Activated CD8-positive, alpha-beta T cell treated with anti-CD3 and anti-CD28 coated beads, Interleukin-2, amount 10 ng/mL, durations not matched to agents 7 days and 5 days (primary cell): ENCODE data around the gene MEPCE. TPM values are rescaled to one million over a fixed set of nuclear protein-coding genes. Genes with fewer than 3 reads are reported as not detected.

ENCODE experiments used
- ATAC-seq: fragments of 150-1000 bp; cut with Tn5 transposase; one replicate; pipeline ENCODE4 v1.10.0; 2021; ENCODE audit warnings: moderate library complexity
- CTCF ChIA-PET: fragments of 350-600 bp; sonication (Branson Sonifier 250); formaldehyde crosslinking; loops from one replicate; lab custom pipeline; 2021; ENCODE audit warnings: antibody characterized with exemption; lab: Charles Lee
- POLR2A ChIA-PET: fragments of 350-600 bp; sonication (Branson Sonifier 250); formaldehyde crosslinking; loops from one replicate; lab custom pipeline; 2021; ENCODE audit warnings: antibody characterized with exemption; lab: Charles Lee
- DNase-seq: peaks from one replicate; pipeline ENCODE4 v3.0.0-alpha.2; 2020
- H3K27ac Mint-ChIP-seq: one replicate; pipeline ENCODE4 v1.8.0; 2021; ENCODE audit warnings: mild to moderate bottlenecking, mixed read lengths
- H3K27me3 Mint-ChIP-seq: one replicate; pipeline ENCODE4 v1.8.0; 2021; ENCODE audit warnings: low read depth, mixed read lengths
- H3K36me3 Mint-ChIP-seq: one replicate; pipeline ENCODE4 v1.8.0; 2021; ENCODE audit warnings: low read depth, mixed read lengths
- H3K4me1 Mint-ChIP-seq: one replicate; pipeline ENCODE4 v1.8.0; 2021; ENCODE audit warnings: low read depth, mixed read lengths
- H3K4me3 Mint-ChIP-seq: one replicate; pipeline ENCODE4 v1.8.0; 2021; ENCODE audit warnings: mild to moderate bottlenecking, mixed read lengths
- H3K9me3 Mint-ChIP-seq: one replicate; pipeline ENCODE4 v1.8.0; 2022; ENCODE audit warnings: mixed read lengths; ENCODE audit not compliant: insufficient read depth
- total RNA-seq, 2 experiments: library from RNA; stranded (reverse); gene quantifications; one replicate each; pipeline ENCODE4 v1.2.3, GENCODE V29; 2021

The MEPCE gene
- total RNA-seq, 2 experiments from 2014 or later = 40.4 to 45.4 TPM

DNA sequence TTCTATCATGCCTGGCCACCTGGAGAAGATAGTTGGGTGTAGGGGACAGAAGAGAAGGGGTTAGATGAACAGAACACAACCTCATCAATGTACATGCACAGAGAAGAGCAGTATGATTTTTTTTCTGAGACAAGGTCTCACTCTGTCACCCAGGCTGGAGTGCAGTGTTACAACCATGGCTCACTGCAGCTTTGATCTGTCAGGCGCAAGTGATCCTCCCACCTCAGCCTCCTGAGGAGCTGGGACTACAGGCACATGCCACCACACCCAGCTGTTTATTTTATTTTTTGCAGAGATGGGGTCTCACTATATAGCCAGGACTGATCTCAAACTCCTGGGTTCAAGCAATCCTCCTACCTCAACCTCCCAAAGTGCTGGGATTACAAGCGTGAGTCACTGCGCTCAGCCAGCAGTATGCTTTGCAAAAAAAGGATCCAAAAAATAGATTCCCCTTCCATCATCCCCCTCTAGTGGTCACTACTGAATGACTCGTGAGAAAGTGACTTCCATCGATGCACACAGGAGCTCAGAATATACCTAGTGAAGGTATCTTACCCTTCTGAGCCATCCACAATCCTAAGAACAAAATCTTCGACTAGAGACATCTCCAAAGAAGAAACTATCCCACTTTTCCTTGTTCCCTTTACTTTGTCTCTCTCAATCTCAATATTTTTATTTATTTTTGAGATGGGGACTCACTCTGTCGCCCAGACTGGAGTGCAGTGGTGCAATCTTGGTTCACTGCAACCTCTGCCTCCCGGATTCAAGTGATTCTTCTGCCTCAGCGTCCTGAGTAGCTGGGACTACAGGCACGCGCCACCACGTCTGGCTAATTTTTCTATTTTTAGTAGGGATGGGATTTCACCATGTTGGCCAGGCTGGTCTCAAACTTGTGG, 22.1 kb upstream of the MEPCE start:
- Mint-ChIP-seq H3K4me1 (peaks cover 5% of the 10 kb centered on the region), H3K36me3 (no peaks in the 10 kb centered on the region), H3K4me3 (no peak overlapping the region), H3K27me3 (peaks cover 12% of the 10 kb centered on the region), H3K27ac (no peak overlapping the region), H3K9me3 (no peaks in the 10 kb centered on the region)
- ChIA-PET POLR2A (interaction anchor here (0.9 to 1.3 kb wide), 3 partner anchors 21 to 222 kb away, joined by 3 to 5 read pairs (median 3); partner anchors contain the start of gene ZCWPW1), CTCF (interaction anchor here (0.6 to 4.0 kb wide), 33 partner anchors 8 to 318 kb away, joined by 3 to 34 read pairs (median 5); partner anchors contain the start of genes LAMTOR4, MEPCE, MOSPD3 and PILRA)
- DNase-seq = peak; percentile 66
- ATAC-seq = peak; percentile 92

DNA sequence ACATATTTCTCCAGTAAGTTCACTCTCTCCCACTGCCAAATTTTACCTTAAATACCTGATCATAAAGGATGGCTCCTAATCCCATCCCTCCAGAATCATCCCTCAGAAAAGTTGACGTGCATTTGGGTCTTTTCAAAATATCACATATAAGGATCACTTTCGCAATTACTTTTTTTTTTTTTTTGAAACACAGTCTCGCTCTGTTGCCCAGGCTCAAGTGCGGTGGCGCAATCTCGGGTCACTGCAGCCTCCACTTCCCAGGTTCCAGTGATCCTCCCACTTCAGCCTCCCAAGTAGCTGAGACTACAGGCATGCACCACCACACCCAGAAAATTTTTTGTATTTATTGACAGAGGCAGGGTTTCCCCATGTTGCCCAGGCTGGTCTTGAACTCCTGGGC, 18.5 kb upstream of the MEPCE start:
- CTCF ChIA-PET = interaction anchor here (1.3 to 1.4 kb wide), 2 partner anchors 14 to 24 kb away, joined by 3 to 4 read pairs; no protein-coding TSS in a partner anchor
- peaks cover 17% of the 10 kb centered on the region for H3K4me1 Mint-ChIP-seq
- no peak for DNase-seq
- POLR2A ChIA-PET = no interaction called here
- H3K4me3 Mint-ChIP-seq = no peak overlapping the region
- ATAC-seq = no peak
- no peak overlapping the region for H3K27ac Mint-ChIP-seq
- peaks cover 6% of the 10 kb centered on the region for H3K27me3 Mint-ChIP-seq
- no peaks in the 10 kb centered on the region for H3K36me3 Mint-ChIP-seq
- no peaks in the 10 kb centered on the region for H3K9me3 Mint-ChIP-seq

DNA sequence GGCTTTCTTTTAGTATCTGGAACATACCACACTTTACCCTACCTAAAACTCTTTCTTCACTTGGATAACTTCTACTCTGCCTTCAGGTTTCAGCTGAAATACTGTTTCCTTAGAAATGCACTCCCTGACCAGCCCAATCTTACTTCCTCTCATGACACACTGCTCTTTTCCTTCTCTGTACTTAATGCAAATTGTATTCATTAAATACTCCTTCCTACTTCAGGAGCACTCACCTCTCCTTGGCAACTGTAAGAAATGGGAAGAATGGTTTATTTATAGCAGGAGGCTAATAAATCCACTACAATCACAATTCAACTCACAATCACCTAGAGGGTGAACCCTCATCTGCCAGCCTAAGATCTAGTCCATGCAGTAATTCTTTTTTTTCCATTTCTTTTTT, 16.3 kb upstream of the MEPCE start:
- Mint-ChIP-seq H3K4me1 (peaks cover 14% of the 10 kb centered on the region), H3K27ac (no peak overlapping the region), H3K4me3 (no peak overlapping the region), H3K27me3 (peaks cover 4% of the 10 kb centered on the region), H3K36me3 (no peaks in the 10 kb centered on the region), H3K9me3 (no peaks in the 10 kb centered on the region)
- ChIA-PET CTCF (interaction anchor here (1.5 kb wide), 2 partner anchors 9 to 281 kb away, joined by 4 to 5 read pairs; no protein-coding TSS in a partner anchor), POLR2A (no interaction called here)
- ATAC-seq (peak; percentile 39), DNase-seq (no peak)

DNA sequence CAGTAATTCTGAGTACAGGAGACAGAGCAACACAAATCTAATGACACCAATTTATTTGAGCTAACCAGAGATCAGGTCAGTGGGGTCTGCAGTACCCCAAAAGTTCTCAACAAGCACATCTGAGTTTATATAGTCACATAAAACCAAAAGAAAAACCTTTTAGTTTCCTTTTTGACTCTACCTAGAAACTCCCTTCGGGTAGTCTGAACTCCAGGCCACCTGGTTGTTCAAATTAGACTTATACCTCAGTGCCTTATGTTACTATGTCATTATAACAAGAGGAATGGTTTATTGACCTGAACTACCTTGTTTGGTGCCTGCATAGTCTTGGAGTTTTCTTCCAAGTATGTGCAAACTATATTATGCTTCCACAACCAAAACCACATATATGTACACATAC, 15.7 kb upstream of the MEPCE start:
- Mint-ChIP-seq H3K27me3 (peaks cover 4% of the 10 kb centered on the region), H3K27ac (no peak overlapping the region), H3K9me3 (no peaks in the 10 kb centered on the region), H3K36me3 (no peaks in the 10 kb centered on the region), H3K4me3 (no peak overlapping the region), H3K4me1 (peaks cover 14% of the 10 kb centered on the region)
- POLR2A ChIA-PET = interaction anchor here (0.7 kb wide), 1 partner anchor 49 kb away, joined by 3 read pairs; no protein-coding TSS in a partner anchor
- ATAC-seq = peak; percentile 36
- DNase-seq = no peak
- CTCF ChIA-PET = interaction anchor here (1.5 to 2.6 kb wide), 3 partner anchors 9 to 281 kb away, joined by 4 to 8 read pairs (median 5); no protein-coding TSS in a partner anchor

DNA sequence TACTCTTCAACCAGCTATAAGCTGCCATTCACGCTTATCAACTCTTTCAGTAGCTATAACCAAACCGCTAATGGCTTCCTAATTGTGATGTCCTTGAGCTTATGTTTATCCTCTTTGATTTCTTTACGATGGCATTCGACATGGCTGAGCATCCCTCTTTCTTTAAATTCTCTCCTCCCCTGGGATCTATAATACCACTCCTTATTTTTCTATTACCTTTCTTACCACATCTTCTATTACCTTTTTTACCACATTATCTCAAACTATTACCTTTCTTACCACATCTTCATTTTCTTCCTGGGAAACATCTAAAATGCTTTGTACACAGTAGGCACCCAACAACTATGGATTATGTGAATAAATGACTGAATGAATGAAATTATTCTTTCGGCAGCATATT, 14.2 kb upstream of the MEPCE start:
- POLR2A ChIA-PET = interaction anchor here (0.9 kb wide), 1 partner anchor 21 kb away, joined by 3 read pairs; no protein-coding TSS in a partner anchor
- ATAC-seq = no peak

DNA sequence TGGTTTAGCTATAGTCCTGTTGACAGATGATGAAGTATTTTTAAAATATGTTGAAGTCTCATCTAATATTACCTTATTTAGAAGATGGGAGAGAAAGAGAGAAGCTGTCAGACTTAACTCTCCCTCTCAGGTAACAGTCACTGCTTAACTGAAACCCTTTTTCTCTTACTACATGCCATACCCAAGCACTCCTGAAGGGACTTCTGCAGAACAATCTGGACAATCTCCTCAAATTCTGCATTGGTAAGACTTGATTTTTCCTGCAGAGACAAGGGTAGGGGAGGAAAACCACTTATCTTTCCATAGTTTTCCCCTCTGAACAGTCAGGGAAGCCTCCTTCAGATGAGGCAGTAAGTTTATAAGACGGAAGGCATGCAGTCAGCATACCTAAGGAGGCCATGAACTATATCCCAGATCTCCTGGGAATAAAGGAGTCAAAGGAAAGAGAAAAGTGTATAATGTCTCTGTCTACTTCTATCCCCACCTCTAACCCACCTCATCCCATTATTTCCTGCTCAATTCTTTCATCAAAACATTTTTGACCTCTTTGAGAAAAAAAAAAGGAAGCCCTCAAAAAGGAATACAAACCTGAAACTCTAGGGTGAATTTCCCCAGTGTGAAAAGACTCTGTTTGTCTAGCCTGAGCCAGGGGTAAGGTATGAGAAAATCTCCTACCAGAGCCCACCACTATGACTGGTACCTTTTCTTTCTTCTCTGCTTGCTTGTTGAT, 10.5 kb upstream of the MEPCE start:
- CTCF ChIA-PET = interaction anchor here (4.1 kb wide), 1 partner anchor 12 kb away, joined by 34 read pairs; no protein-coding TSS in a partner anchor
- no peak for DNase-seq
- Mint-ChIP-seq H3K4me3 (no peak overlapping the region), H3K9me3 (no peaks in the 10 kb centered on the region), H3K36me3 (no peaks in the 10 kb centered on the region), H3K27ac (no peak overlapping the region), H3K27me3 (peaks cover 3% of the 10 kb centered on the region), H3K4me1 (peaks cover 1% of the 10 kb centered on the region)
- POLR2A ChIA-PET = no interaction called here
- no peak for ATAC-seq

More for the DNA sequence above, 14.2 kb upstream of the MEPCE start:
- Mint-ChIP-seq H3K4me1 (peaks cover 14% of the 10 kb centered on the region), H3K27ac (no peak overlapping the region), H3K4me3 (no peak overlapping the region), H3K27me3 (peaks cover 7% of the 10 kb centered on the region), H3K9me3 (no peaks in the 10 kb centered on the region), H3K36me3 (no peaks in the 10 kb centered on the region)
- no peak for DNase-seq
- CTCF ChIA-PET = interaction anchor here (2.6 kb wide), 2 partner anchors 9 to 12 kb away, joined by 8 to 12 read pairs; no protein-coding TSS in a partner anchor

DNA sequence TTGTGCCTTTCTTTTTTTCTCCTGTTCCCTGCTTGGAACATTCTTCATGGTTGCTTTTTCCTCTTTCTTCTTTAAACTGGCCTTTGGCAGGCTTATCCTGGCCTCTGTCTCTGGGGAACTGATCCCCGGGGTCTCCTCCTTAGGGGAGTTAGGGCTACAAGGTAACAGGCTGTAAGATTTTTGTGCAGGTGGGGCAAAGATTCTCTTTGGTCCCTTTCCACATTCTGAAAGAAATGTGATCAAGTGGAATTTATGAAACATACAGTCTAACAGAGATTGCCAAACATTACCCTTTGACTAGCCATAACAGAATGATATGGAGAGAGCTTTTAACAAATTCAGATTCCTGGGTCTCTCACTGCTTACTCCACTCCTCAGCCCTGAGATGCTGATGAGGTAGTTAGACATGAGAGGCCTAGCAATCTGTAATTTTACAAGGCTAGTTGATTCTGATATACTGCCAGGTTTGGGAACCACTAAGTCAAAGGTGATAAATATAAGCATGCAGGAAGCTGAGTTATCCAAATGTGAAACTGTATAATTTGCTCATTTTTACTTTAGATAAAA, 9.9 kb upstream of the MEPCE start:
- Mint-ChIP-seq H3K4me3 (no peak overlapping the region), H3K4me1 (no peaks in the 10 kb centered on the region), H3K9me3 (no peaks in the 10 kb centered on the region), H3K27me3 (peaks cover 3% of the 10 kb centered on the region), H3K27ac (no peak overlapping the region), H3K36me3 (no peaks in the 10 kb centered on the region)
- CTCF ChIA-PET = interaction anchor here (0.6 to 4.1 kb wide), 3 partner anchors 9 to 506 kb away, joined by 3 to 34 read pairs (median 3); partner anchors contain the start of gene ZCWPW1
- DNase-seq = no peak
- POLR2A ChIA-PET = interaction anchor here (1.3 kb wide), 1 partner anchor 9 kb away, joined by 6 read pairs; the partner anchor contains the start of gene ZCWPW1
- ATAC-seq = no peak

DNA sequence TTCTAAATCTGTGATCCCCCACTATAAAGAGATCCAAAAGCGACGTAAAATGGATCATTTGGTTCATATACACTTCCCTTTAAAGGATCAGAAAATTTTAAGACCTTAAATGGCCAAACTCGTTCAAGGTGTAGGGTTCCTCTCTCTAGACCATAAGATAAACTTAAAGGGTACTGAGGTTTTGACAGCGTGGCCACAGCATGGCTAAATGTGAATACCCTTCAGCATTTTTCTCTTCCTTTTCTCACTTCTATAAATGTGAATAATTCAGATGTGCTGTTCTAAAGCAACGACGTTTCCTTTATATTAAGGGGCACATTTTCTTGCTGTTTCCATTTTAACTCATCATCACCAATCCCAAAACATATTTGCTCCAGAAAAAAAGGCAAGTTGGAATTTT, 6.3 kb upstream of the MEPCE start:
- Mint-ChIP-seq H3K4me3 (no peak overlapping the region), H3K9me3 (peaks cover 3% of the 10 kb centered on the region)
- CTCF ChIA-PET = interaction anchor here (0.7 to 4.1 kb wide), 2 partner anchors 9 to 16 kb away, joined by 4 to 34 read pairs; no protein-coding TSS in a partner anchor

DNA sequence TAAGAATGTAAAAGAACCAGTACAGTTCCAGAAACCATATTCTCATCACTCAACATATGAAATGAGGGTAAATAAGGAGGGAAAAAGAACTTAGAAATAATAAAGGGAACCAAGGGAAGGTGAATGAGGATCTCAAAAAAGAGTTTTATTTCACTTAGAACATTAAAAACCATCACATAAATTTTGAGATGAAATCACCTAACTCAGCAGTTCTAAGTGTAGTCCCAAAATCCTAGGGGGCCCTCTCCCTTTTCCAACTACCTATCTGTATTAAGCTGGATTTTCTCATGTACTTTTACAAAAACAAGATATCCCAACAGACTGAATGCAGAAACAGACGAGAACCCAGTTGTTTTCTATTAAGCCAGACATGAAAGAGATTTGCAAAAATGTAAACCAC, 4.3 kb upstream of the MEPCE start:
- Mint-ChIP-seq H3K36me3 (peaks cover 11% of the 10 kb centered on the region), H3K27ac (no peak overlapping the region), H3K4me3 (no peak overlapping the region), H3K9me3 (peaks cover 3% of the 10 kb centered on the region), H3K4me1 (peaks cover 7% of the 10 kb centered on the region), H3K27me3 (peaks cover 6% of the 10 kb centered on the region)
- ChIA-PET CTCF (interaction anchor here (1.7 kb wide), 1 partner anchor 18 kb away, joined by 7 read pairs; no protein-coding TSS in a partner anchor), POLR2A (no interaction called here)
- ATAC-seq = no peak
- DNase-seq = no peak

More for the DNA sequence above, 6.3 kb upstream of the MEPCE start:
- POLR2A ChIA-PET = no interaction called here
- DNase-seq (no peak), ATAC-seq (no peak)
- Mint-ChIP-seq H3K27ac (no peak overlapping the region), H3K36me3 (peaks cover 3% of the 10 kb centered on the region), H3K27me3 (peaks cover 6% of the 10 kb centered on the region), H3K4me1 (peaks cover 7% of the 10 kb centered on the region)

DNA sequence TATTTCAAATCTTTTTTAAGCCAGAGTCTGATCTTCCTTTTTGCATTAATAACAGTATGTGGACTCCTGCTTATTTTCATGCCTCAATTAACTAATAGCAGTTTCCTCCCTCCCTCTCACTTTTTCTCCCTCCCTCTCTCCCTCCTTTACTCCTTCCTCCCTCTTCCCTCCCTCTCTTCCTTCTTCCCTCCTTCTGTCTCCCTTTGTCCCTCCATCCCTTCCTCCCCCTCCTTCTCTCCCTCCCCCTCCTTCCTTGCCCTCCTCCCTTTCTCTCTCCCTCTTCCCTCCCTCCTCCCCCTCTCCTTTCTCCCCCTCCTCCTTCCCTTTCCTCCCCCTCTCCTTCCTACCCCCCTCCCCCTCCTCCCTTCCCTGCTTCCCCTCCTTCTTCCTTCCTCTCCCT, 3.1 kb upstream of the MEPCE start:
- Mint-ChIP-seq H3K9me3 (peaks cover 3% of the 10 kb centered on the region), H3K27me3 (peaks cover 6% of the 10 kb centered on the region), H3K36me3 (peaks cover 21% of the 10 kb centered on the region), H3K4me1 (peaks cover 17% of the 10 kb centered on the region), H3K4me3 (no peak overlapping the region), H3K27ac (no peak overlapping the region)
- ChIA-PET CTCF (interaction anchor here (1.6 kb wide), 1 partner anchor 19 kb away, joined by 4 read pairs; no protein-coding TSS in a partner anchor), POLR2A (no interaction called here)
- ATAC-seq (no peak), DNase-seq (no peak)
